ENCODE results near the gene PRKAG2.
"Not testable (repeated sequence)": the region's sequence is repeated elsewhere in the genome, so short reads cannot be mapped to it uniquely, and the experiment has no call there.

The PRKAG2 gene

GRCh38 chr7:151851145-151851751, 25.7 kb downstream of the PRKAG2 start:
- DNase-seq (ENCODE audit: low spot score): no peak

- no peak for DNase-seq (ENCODE audit: low spot score)
Measured at GRCh38 chr7:151850491-151851124, 26.3 kb downstream of the PRKAG2 start.

- DNase-seq (ENCODE audit: low spot score): no peak
Measured at GRCh38 chr7:151849879-151850260, 27.0 kb downstream of the PRKAG2 start.

- DNase-seq (ENCODE audit: low spot score): no peak
Measured at GRCh38 chr7:151849008-151849878, 27.7 kb downstream of the PRKAG2 start.

- DNase-seq (ENCODE audit: low spot score): no peak
Measured at GRCh38 chr7:151847681-151848081, 29.2 kb downstream of the PRKAG2 start.

GRCh38 chr7:151847136-151847535, 29.8 kb downstream of the PRKAG2 start:
- no peak for DNase-seq (ENCODE audit: low spot score)

- no peak for DNase-seq (ENCODE audit: low spot score)
Measured at GRCh38 chr7:151845412-151846205, 31.3 kb downstream of the PRKAG2 start.

- DNase-seq (ENCODE audit: low spot score): no peak
Measured at GRCh38 chr7:151844825-151845200, 32.1 kb downstream of the PRKAG2 start.

- DNase-seq (ENCODE audit: low spot score): peak; percentile 80
Measured at GRCh38 chr7:151844071-151844824, 32.7 kb downstream of the PRKAG2 start.

GRCh38 chr7:151843181-151843580, 33.7 kb downstream of the PRKAG2 start:
- DNase-seq (ENCODE audit: low spot score): no peak

GRCh38 chr7:151841395-151842051, 35.4 kb downstream of the PRKAG2 start:
- not testable (repeated sequence) for DNase-seq (ENCODE audit: low spot score)

- DNase-seq (ENCODE audit: low spot score): no peak
Measured at GRCh38 chr7:151840088-151840910, 36.6 kb downstream of the PRKAG2 start.

- no peak for DNase-seq (ENCODE audit: low spot score)
Measured at GRCh38 chr7:151839451-151839921, 37.4 kb downstream of the PRKAG2 start.

GRCh38 chr7:151838861-151839381, 38.0 kb downstream of the PRKAG2 start:
- DNase-seq (ENCODE audit: low spot score): no peak

GRCh38 chr7:151838072-151838471, 38.8 kb downstream of the PRKAG2 start:
- no peak for DNase-seq (ENCODE audit: low spot score)

GRCh38 chr7:151837285-151838042, 39.5 kb downstream of the PRKAG2 start:
- no peak for DNase-seq (ENCODE audit: low spot score)

- DNase-seq (ENCODE audit: low spot score): no peak
Measured at GRCh38 chr7:151836927-151837205, 40.0 kb downstream of the PRKAG2 start.

GRCh38 chr7:151836191-151836926, 40.6 kb downstream of the PRKAG2 start:
- no peak for DNase-seq (ENCODE audit: low spot score)

Data from RKO (cell line).